Liver (tissue), 9 donors: ENCODE results near the gene LRRC10. TPM values are rescaled to one million over a fixed set of nuclear protein-coding genes. Genes with fewer than 3 reads are reported as not detected.

Source experiments
- DNase-seq: peaks from one replicate; pipeline ENCODE4 v3.0.0-alpha.2; 2017; ENCODE audit warnings: low spot score
- H3K27ac ChIP-seq, 2 donors: one replicate each; pipeline ENCODE4 v1.7.0; 2013; ENCODE audit warnings: inconsistent platforms in 2 of 2, low read length in 2 of 2, control low read depth in 1 of 2, low read depth in 1 of 2, mild to moderate bottlenecking in 1 of 2
- H3K27me3 ChIP-seq, 4 donors: one replicate each; pipeline versions ENCODE4 v1.6.1 to v1.7.0; 2013; ENCODE audit warnings: low read length in 3 of 4, inconsistent platforms in 1 of 4, mild to moderate bottlenecking in 1 of 4, moderate library complexity in 1 of 4; ENCODE audit not compliant: control insufficient read depth in 4 of 4, insufficient read depth in 4 of 4
- H3K36me3 ChIP-seq, 4 donors: one replicate each; pipeline versions ENCODE4 v1.6.1 to v1.7.0; 2013; ENCODE audit warnings: low read length in 3 of 4, mild to moderate bottlenecking in 3 of 4, low read depth in 1 of 4, moderate library complexity in 1 of 4; ENCODE audit not compliant: control insufficient read depth in 4 of 4, insufficient read depth in 3 of 4
- H3K4me1 ChIP-seq, 4 donors: one replicate each; pipeline versions ENCODE4 v1.6.1 to v1.7.0; 2013; ENCODE audit warnings: low read length in 3 of 4, mild to moderate bottlenecking in 3 of 4, moderate library complexity in 1 of 4; ENCODE audit not compliant: control insufficient read depth in 4 of 4, insufficient read depth in 4 of 4
- H3K4me3 ChIP-seq, 3 donors: one replicate each; pipeline versions ENCODE4 v1.6.1 to v1.7.0; 2013; ENCODE audit warnings: low read length in 3 of 3, control low read depth in 1 of 3, low read depth in 1 of 3, mild to moderate bottlenecking in 1 of 3
- H3K9ac ChIP-seq, 2 donors: one replicate each; pipeline ENCODE4 v1.7.0; 2013; ENCODE audit warnings: low read length in 2 of 2, mild to moderate bottlenecking in 2 of 2, moderate library complexity in 2 of 2, control low read depth in 1 of 2, low read depth in 1 of 2
- H3K9me3 ChIP-seq, 4 donors: one replicate each; pipeline versions ENCODE4 v1.6.1 to v1.7.0; 2013; ENCODE audit warnings: low read length in 3 of 4; ENCODE audit not compliant: control insufficient read depth in 4 of 4
- ATF3 ChIP-seq: IDR thresholded peaks from 2 replicates; pipeline ENCODE4 v1.6.1; 2016; ENCODE audit warnings: antibody characterized with exemption
- EGR1 ChIP-seq, 2 donors: IDR thresholded peaks; 2 replicates each; pipeline ENCODE4 v1.6.1; 2016 to 2018; ENCODE audit warnings: antibody characterized with exemption in 2 of 2, low read depth in 2 of 2
- FOXA2 ChIP-seq: IDR thresholded peaks from 2 replicates; pipeline ENCODE4 v1.6.1; 2016; ENCODE audit warnings: antibody characterized with exemption
- GABPA ChIP-seq, 2 donors: IDR thresholded peaks in 1 of 2; conservative IDR thresholded peaks in 1 of 2; 2 replicates each; pipeline ENCODE4 v1.6.1; 2016; ENCODE audit warnings: antibody characterized with exemption in 2 of 2, mild to moderate bottlenecking in 1 of 2, moderate library complexity in 1 of 2
- HNF4A ChIP-seq, 2 donors: conservative IDR thresholded peaks; 2 replicates each; pipeline ENCODE4 v1.6.1; 2016; ENCODE audit warnings: antibody characterized with exemption in 2 of 2, mild to moderate bottlenecking in 2 of 2
- HNF4G ChIP-seq: IDR thresholded peaks from 2 replicates; pipeline ENCODE4 v1.6.1; 2016; ENCODE audit warnings: antibody characterized with exemption
- RAD21 ChIP-seq, 2 donors: IDR thresholded peaks; 2 replicates each; pipeline ENCODE4 v1.6.1; 2016; ENCODE audit warnings: antibody characterized with exemption in 2 of 2, mild to moderate bottlenecking in 2 of 2
- RXRA ChIP-seq, 2 donors: IDR thresholded peaks; 2 replicates each; pipeline ENCODE4 v1.6.1; 2017 to 2018; ENCODE audit warnings: antibody characterized with exemption in 2 of 2, mild to moderate bottlenecking in 1 of 2
- SP1 ChIP-seq: IDR thresholded peaks from 2 replicates; pipeline ENCODE4 v1.6.1; 2018; ENCODE audit warnings: antibody characterized with exemption, mild to moderate bottlenecking
- TAF1 ChIP-seq: conservative IDR thresholded peaks from 2 replicates; pipeline ENCODE4 v1.6.1; 2016; ENCODE audit warnings: antibody characterized with exemption, mild to moderate bottlenecking
- YY1 ChIP-seq: IDR thresholded peaks from 2 replicates; pipeline ENCODE4 v1.6.1; 2016; ENCODE audit warnings: antibody characterized with exemption, mild to moderate bottlenecking
- ZBTB33 ChIP-seq: IDR thresholded peaks from 2 replicates; pipeline ENCODE4 v1.6.1; 2016; ENCODE audit warnings: antibody characterized with exemption
- WGBS: extraction: QIAGEN DNeasy Blood & Tissue Kit; methylation state at CpG from one replicate; pipeline ENCODE4 v1.1.7; 2013; 5-methylcytosine and 5-hydroxymethylcytosine counted together
- polyA plus RNA-seq, 2 donors: library from polyadenylated mRNA; stranded (reverse) in 1 of 2; unstranded in 1 of 2; fragments of 200-250 nt in 1 of 2; fragments of >200 nt in 1 of 2; fragmentation: Nextera tagmentation in 1 of 2; extraction: Ambion mirVana in 1 of 2; gene quantifications; one replicate each; pipeline versions ENCODE4 v1.2.1 to v1.2.3, GENCODE V29; 2013 to 2015
- total RNA-seq, 2 donors: library from RNA; depleted of rRNA; stranded (reverse); fragments of >200 nt; gene quantifications; one replicate each; pipeline ENCODE4 v1.2.3, GENCODE V29; 2014
- donor health status: healthy.
- donor health status: healthy.
- donor health status: healthy.
- donor health status: healthy.
- donor health status: healthy.

LRRC10 gene
- total and polyA plus RNA-seq, 4 donors = not detected

DNA sequence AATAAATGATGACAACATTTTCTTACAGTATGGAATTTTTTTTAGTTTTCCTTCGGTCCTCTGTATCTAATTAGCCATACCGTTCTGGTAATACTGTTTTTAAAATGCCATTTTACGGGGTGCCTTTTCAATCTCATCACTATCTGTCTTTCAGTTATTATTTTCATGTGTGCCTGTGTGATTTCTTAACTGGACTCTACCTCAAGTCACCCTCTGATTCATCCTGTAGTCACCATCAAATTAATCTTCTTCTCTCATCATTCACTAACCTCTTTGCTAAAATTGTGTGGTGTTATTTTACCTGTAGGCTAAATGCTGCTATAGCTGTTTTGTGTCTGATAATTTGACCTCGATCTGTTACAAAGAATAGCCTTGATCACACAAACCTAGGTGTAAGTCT, 41.5 kb downstream of the LRRC10 start:
- Histone ChIP-seq H3K4me3 (no peak overlapping the region), H3K9me3 (no peaks in the 10 kb centered on the region), H3K27ac (no peak overlapping the region), H3K27me3 (no peaks in the 10 kb centered on the region), H3K36me3 (peaks cover 3 to 24% (median 18%) of the 10 kb centered on the region in 4 donors), H3K4me1 (peaks cover 0 to 3% (median 0%) of the 10 kb centered on the region in 4 donors), H3K9ac (no peak overlapping the region)
- no peak for TF ChIP-seq YY1
- TF ChIP-seq TAF1 = no peak
- no peak for TF ChIP-seq ATF3
- TF ChIP-seq ZBTB33 = no peak
- no peak for TF ChIP-seq SP1
- WGBS = 70% methylated on average over 4 of the region's 4 CpGs
- no peak for DNase-seq

- TF ChIP-seq RAD21 (IDR thresholded peaks at IDR 0.05) (no peak), EGR1 (IDR thresholded peaks at IDR 0.05; ENCODE audit: low read depth in 2 of 2) (no peak), FOXA2 (no peak), ZBTB33 (no peak), HNF4A (conservative IDR thresholded peaks at IDR 0.05) (no peak)
- Histone ChIP-seq H3K4me1 (peaks cover 0 to 10% (median 7%) of the 10 kb centered on the region in 4 donors), H3K27ac (no peak overlapping the region), H3K9me3 (no peaks in the 10 kb centered on the region), H3K27me3 (no peaks in the 10 kb centered on the region), H3K4me3 (no peak overlapping the region), H3K9ac (no peak overlapping the region), H3K36me3 (peaks cover 1 to 15% (median 5%) of the 10 kb centered on the region in 4 donors)
- WGBS = 91% methylated on average over 3 of the region's 3 CpGs
- no peak for DNase-seq
These were observed 44.1 kb downstream of the LRRC10 start for GRCh38 chr12:69566603-69567002.

- Histone ChIP-seq H3K27me3 (no peaks in the 10 kb centered on the region), H3K4me1 (peaks cover 0 to 10% (median 7%) of the 10 kb centered on the region in 4 donors), H3K27ac (no peak overlapping the region), H3K9ac (no peak overlapping the region), H3K9me3 (no peaks in the 10 kb centered on the region), H3K4me3 (no peak overlapping the region), H3K36me3 (peaks cover 0 to 6% (median 2%) of the 10 kb centered on the region in 4 donors)
- 68% methylated on average over 2 of the region's 2 CpGs for WGBS
- TF ChIP-seq HNF4G (no peak), GABPA (IDR thresholded peaks at IDR 0.05 in 1 of 2, conservative IDR thresholded peaks at IDR 0.05 in 1 of 2) (no peak), RXRA (IDR thresholded peaks at IDR 0.05) (peak in 1 of 2 donors; percentile 45), HNF4A (conservative IDR thresholded peaks at IDR 0.05) (peak; percentile 54 to 77), ZBTB33 (no peak)
- DNase-seq = no peak
These were observed 47.4 kb downstream of the LRRC10 start for GRCh38 chr12:69563166-69563762.
